ENCODE data around the gene RAC3.

Gene RAC3

DNA sequence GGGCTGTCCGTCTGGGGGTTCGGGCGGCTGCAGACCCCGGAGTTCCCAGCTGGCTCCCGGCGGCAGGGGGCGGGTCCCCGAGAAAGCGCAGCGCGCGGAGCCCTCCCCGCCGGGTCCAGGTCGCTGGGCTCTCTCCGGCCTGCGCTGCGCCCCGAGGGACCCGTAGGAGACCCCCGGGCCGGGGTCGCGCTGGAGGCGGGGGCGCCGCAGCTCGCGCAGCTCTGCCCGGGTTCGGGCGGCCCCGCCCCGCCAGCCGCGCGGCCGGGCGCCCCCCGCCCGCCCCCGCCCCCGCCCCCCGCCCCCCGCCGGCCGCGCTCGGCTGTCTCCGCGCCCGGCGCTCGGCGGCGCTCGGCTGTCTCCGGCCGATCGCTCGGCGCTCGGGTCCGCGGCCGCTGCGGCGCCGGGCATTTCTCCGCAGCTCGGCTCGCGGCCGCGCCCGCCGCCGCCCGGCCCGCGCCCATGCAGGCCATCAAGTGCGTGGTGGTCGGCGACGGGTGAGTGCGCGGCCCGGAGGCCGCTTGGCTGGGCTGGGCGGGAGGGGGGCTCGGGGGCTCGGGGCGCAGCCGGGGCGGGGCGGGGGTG lies at the start of gene RAC3:
Gene RAC3 (plus strand): TSS at position 376 of the 582 bp plus-strand sequence. CDS start 84 bp downstream, at position 460.
- no peak for DNase-seq (ENCODE audit: low read depth in 2 of 2)

DNA sequence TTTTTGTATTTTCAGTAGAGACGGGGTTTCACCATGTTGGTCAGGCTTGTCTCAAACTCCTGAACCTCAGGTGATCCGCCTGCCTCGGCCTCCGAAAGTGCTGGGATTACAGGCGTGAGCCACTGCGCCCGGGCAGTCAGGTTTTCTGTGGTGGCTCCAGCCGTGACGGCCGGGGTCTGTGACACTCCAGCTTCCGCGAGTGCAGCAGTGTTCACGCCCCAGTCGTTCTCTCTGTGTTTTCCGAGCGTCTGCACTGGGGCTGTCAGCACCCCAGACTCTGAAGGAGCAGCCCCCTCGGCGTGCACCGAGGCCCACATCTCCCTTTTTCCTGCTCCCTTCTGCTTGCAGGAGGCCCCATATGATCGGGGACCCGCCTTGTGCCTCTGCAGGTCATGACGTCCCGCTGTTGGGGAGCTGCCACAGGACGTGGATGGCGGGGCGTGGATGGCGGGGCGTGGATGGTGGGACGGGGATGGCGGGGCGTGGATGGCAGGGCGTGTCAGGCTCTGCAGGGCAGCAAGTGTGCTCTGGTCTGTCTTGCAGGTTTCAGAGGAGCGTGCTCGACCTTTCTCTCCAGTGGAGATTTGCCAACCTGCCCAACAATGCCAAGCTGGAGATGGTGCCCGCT lies 48.4 kb upstream of the RAC3 start:
- DNase-seq (ENCODE audit: low read depth in 2 of 2) = no peak

DNA sequence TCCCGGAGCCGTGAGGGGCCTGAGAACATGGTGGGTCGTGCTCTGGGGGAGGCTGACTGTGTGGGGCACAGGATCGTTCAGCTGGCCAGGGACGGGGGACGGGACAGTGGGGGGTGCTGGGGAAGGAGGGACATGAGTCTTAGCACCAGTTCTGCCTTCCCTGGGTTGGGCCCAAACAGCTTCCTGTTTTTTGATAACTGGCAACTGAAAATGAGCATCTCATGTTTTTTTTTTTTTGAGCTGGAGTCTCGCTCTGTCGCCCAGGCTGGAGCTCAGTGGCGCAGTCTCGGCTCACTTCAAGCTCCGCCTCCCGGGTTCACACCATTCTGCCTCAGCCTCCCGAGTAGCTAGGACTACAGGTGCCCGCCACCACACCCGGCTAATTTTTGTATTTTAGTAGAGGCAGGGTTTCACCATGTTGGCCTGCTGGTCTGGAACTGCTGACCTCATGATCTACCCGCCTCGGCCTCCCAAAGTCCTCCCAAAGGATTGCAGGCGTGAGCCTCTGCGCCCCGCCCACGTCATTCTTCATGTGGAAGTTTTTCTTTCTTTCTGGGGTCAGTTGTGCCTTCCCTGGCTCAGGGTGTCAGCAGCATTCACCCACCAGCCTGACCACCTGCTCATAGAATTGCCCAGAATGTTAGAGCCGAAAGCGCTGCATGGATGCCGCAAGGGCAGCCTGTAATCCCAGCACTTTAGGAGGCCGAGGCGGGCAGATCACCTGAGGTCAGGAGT lies 47.7 kb upstream of the RAC3 start:
- DNase-seq (ENCODE audit: low read depth in 2 of 2) = no peak

DNA sequence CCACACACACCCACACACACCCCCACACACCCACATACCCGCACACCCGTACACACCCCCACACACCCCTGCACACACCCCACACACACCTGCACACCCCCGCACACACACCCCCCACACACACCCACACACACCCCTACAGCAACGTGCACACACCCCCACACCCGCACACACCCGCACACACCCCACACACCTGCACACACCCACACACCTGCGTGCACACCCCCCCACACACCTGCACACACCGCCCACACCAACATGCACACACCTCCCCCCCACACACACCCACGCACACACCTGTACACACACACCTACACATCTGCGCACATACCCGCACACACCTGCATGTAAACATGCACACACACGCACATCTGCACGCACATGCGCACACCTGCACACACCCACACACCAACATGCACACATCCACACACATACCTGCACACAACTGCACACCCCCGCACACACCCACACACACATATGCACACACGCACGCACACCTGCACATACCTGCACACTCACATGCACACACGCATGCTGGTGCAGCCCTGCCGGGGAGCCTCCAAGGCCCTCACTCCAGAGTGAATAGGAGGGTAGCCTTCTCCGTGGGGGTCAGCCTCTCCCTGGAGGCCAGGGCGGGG lies 46.6 kb upstream of the RAC3 start:
- no peak for DNase-seq (ENCODE audit: low read depth in 2 of 2)

DNA sequence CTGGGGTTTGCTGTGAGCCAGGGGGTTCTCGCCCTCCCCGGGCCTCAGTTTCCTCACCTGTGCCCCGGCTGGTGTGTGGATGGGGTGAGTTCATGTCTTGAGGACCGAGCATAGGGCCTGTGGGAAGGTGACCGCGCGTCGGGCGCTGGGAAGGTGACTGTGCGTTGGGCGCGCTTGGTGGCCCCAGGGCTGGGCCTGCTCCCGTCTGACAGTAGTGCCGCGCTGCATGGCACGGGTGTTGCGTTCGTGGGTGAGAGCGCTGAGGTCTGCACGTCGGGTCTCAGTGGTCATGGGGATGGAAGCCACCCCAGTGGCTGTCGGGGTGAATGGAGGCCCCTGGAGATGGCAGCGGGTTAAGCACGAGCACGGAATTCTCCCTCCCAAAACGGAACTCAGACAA lies 44.9 kb upstream of the RAC3 start:
- no peak for DNase-seq (ENCODE audit: low read depth in 2 of 2)

DNA sequence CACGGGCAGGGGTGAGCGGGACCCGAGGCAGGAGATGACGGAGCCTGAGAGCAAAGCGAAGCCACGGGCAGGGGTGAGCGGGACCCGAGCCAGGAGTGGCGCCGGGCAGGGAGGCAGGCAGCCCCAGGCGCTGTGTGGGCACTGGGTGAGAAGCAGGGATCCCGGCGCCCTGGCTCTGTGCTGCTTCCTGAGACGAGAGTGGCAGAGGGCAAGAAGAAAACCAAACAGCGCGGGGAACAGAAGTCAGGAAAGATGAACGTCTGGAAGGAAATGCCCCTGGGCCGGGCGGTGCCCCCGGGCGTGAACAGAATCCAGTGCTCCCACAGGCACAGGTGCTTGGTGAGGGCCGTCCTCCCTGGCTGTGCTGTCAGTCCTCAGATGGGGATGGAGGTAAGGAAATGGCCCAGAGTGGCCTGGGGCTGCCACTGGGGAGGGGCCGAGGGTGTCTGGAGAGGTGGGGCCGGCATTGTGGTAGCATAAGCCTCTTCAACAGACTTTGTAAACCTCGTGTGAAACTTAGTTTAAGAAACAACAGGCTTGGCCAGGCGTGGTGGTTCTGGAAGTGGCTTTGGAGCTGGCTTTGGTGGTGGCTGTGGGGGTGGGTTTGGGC lies 44.2 kb upstream of the RAC3 start:
- DNase-seq (ENCODE audit: low read depth in 2 of 2) = no peak

DNA sequence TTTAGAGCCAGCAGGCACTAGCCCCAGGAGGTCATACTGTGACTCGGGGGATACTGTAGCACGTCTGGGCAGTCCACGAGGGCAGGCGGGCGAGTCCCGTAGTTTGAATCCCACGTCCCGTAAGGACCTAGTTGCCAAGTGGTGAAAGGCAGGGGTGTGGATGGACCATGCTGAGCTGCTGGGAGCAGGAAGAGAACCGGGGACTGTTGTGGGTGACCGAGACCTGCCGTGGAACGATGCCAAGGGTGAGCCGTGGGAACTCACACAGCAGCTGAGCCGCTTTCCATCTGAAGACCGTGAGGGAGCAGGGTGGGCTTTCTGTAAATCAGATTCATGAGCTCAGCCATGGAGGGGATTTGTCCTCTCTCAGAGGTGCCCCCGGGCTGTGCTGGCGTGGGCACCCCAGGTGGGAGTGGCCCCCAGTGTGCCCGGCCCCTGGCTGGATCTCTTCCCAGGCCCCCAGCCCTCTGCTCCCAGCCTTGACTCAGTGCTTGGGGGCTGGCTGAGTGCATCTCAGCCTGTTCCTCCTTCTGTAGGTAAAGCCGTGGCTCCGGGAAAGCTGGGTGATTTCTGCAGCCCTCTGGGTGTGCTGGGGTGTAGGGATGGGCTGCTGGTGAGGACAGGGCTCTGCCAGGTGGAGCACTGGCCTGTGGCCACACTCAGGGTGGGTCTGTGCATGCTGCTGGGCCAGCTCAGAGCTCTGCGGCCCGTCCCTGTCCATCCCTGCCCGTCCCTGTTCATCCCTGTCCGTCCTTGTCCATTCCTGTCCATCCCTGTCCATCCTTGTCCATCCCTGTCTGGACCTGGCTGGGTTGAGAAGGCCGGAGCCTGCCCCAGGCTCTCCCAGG lies 40.4 kb upstream of the RAC3 start:
- DNase-seq (ENCODE audit: low read depth in 2 of 2) = no peak

DNA sequence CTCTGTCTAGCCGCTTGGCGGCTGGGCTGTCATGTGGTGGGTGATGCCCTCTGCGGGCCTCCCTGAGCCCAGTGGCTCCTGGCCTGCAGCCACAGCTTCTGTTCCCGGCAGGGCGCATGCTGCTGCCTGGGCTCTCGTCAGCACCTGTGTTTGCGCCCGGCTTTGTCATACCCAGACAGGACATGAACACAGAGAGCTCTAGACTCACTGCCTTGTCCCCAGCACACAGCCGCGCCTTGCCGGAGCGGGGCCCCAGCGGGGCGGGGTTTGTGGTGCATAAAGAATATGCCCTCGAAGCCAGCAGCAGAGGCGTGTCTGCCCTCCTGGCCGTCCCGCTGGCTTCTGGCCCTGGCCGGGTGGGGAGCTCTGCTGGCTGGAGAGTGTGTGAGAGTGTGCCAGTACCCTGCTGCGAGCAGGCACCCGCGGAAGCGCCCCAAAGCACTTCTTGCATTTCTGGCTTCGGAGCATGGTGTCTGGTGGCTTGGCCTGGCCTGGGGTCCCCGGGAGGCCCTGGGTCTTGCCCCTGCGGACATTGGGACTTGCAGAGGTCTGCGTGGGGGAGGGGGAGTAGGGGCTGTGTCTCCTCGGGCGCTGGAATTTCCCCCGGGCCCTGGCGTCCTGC lies 39.7 kb upstream of the RAC3 start:
- no peak for DNase-seq (ENCODE audit: low read depth in 2 of 2)

DNA sequence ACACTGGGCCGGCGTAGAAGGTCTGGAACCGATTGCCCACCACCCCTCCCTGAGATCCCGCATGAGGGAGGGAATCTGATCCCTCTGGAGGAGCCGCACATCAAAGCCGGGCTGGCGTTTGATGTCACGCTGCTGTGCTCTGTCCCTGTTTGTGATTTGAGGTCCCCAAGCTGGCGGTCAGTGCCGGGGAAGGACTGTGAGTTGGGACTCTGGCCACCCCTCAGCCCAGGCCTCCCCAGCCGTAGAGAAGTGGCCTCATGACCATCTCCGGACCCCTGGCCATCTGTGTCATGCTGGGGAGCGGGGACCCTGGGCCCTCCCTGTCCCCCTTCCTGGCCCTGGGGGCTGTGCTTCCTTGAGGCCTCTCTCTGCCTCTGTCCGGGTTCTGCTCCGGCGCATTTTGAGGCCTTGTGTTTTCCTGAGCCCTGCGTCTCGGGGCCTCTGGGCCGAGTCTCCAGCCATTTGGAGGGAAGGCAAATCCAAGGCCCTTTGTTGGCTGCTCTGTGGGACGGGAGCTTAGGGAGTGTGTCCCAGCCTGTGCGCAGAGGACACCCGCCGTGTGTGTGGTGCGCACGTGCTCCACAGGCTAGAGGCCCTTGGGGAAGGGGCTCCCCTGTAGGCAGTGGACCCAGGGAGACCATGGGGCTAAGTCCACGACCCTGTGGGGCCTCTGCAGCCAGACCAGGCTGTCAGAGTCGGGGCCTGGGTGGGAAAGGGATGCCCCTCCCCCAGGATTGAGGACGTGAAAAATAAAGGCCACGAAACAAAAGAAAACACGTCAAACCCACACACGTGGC lies 39.0 kb upstream of the RAC3 start:
- DNase-seq (ENCODE audit: low read depth in 2 of 2) = no peak

DNA sequence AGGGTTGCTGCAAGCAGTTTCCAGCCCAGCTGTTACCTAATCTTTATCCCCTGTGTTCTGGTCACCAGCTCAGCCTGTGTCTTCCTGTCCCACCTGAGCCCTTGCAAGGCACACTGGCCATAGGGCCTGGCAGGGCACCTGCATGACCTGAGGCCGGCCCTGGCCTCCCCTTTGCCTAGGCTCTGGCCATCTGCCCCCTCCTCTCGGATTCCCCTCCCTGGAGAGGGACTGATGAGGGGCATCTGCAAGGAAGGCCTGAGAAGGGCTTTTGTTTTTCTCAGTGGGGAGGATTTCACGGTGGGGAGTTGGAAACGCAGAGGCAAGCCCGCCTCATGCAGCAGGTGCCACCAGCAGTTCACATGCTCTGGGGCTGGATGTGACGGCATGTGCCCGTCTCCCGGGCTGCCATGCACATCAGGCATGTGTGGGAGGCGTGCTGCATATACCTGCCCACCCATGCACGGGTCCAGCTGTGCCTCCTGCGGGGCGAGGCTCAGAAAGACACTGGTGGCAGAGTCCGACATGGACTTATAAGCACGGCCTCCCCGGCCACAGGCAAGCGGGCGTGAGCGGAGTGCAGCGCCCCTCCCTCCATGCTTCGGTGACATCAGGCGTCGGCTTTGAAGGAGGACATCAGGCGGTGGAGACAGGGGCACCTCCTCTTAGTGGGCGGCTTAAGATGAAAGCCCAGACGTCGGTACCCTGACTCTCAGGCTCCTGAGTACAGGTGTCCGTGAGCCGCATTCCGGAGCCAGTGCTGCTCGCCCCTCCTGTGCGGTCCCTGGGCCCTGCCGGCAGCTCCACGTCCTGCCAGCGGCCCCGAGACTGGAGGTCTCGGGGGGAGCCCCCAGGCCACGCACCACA lies 37.5 kb upstream of the RAC3 start:
- DNase-seq (ENCODE audit: low read depth in 2 of 2) = no peak

DNA sequence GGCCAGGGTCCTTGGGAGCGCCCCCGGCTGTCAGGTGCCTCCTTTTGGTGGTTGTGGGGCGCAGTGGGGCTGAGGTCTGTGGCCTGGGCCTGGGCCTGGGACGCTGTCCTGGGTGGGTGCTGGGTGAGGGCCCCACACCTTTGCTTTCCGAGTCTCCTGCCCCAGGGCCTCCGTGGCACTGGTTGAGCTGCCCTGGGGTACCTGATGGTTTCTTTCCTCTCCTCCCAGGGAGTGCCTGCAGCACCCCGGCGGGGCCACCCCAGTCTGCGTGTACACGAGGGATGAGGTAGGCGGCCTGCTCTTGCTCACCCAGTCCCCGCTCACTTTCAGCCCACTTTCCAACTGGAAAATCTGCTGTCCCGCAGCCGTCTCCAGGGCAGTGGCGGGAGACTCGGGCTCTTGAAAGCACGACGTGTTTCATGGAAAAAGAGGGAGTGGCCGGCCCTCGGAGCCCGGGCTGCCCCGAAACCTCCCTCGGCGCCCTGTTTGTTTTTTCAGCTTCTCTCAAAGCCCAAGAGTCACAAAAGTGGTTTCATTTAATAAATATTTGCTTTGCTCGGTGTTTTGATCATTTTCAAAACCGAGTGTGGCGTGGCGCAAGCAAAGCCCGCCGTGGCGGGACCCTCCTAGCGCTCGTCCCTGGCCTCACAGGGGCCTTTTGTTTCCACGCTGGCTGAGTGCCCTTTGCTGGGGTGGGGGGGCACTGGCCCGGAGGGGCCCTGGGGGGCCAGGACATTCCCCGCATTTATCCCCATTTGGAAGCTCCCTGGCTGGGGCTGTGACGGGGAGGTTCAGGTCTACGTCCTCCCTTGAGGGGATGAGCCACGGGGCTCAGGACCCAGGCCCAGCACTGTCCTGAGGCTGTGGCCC lies 36.6 kb upstream of the RAC3 start:
- no peak for DNase-seq (ENCODE audit: low read depth in 2 of 2)

DNA sequence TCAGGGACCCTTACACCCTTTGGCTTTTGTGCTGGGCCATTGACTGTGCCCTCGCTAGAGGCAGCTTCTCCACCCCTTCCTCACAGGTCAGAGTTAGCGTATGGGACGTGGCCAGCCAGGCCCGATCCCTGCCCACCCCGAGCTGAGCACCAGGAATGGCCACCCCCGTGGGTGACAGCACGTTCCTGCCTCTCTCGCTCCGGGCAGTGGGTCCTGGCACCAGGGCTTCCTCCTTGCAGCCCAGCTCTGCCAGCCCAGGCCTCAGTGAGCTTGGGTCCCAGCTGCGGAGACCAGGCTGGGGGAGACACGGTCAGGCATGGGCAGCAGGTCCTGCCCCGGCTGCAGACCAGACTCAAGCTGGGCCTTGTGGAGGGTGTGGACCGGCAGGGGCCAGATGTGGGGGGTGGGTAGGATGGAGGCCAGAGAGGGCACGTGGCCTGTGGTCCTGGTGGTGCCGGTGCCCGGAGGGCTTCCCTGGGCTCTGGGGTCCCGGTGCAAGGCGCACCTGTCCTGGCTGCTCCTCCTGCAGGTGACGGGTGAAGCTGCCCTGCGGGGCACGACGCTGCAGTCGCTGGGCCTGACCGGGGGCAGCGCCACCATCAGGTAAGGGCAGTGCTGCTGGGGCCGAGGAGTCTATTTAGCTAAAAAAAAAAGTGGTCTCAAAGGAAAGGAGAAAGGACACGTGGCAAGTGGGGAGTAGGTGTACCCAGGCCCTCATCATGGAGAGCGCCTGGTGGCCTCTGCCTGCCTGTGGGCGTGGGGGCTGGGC lies 35.8 kb upstream of the RAC3 start:
- DNase-seq (ENCODE audit: low read depth in 2 of 2) = no peak

DNA sequence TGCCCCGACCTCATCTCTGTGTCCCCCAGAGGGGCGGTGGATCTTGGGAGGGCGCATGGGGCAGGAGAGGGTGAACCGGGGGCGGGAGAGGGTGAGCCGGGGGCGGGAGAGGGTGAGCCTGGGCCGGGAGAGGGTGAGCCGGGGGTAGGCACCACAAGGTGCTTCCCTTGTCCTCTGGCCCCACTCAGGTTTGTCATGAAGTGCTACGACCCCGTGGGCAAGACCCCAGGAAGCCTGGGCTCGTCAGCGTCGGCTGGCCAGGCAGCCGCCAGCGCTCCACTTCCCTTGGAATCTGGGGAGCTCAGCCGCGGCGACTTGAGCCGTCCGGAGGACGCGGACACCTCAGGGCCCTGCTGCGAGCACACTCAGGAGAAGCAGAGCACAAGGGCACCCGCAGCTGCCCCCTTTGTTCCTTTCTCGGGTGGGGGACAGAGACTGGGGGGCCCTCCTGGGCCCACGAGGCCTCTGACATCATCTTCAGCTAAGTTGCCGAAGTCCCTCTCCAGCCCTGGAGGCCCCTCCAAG lies 35.2 kb upstream of the RAC3 start:
- no peak for DNase-seq (ENCODE audit: low read depth in 2 of 2)

DNA sequence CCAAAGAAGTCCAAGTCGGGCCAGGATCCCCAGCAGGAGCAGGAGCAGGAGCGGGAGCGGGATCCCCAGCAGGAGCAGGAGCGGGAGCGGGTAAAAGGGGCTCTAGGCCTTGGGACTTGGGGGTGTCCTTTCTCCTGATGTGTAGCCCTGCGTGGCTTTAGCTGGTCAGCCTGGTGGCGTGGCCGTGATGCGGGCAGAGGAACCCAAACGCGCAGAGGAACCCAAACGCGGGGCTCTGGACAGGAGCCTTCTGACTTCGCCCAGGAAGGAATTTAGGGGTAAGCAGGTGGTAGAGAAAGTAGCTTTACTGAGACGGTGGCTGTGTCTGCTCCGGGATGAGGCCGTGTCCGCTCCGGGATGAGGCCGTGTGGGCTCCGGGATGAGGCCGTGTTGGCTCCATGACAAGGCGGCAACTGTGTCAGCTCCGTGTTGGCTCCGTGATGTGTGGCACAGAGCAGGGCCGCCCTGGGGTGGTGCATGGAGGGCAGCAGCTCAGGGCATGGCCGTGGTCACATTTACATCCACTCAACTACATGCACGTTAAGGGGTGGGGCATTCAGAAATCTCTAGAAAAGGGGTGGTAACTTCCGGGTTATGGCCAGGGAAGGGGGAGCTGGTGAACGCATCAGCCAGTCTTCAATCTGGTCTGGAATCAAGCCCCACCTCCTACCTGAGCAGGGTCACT lies 34.6 kb upstream of the RAC3 start:
- no peak for DNase-seq (ENCODE audit: low read depth in 2 of 2)

DNA sequence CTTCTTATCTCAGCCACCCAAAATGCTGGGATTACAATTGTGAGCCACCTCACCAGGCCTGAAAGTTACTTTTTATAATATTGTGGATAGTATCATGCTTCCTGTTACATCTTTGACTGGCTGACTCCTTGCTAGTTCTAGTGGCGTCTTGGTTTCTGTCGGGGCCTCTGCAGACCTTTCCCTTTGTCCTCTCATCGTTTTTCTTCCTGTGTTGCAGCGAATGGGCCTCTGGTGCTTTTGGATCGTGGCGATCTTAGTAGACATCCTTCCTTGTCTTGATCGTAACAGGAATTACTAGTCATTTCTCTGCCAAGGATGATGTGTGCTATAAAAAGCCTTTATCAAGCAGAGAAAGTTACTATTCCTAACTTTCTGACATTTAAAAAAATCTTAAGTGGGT lies 33.3 kb upstream of the RAC3 start:
- no peak for DNase-seq (ENCODE audit: low read depth in 2 of 2)

DNA sequence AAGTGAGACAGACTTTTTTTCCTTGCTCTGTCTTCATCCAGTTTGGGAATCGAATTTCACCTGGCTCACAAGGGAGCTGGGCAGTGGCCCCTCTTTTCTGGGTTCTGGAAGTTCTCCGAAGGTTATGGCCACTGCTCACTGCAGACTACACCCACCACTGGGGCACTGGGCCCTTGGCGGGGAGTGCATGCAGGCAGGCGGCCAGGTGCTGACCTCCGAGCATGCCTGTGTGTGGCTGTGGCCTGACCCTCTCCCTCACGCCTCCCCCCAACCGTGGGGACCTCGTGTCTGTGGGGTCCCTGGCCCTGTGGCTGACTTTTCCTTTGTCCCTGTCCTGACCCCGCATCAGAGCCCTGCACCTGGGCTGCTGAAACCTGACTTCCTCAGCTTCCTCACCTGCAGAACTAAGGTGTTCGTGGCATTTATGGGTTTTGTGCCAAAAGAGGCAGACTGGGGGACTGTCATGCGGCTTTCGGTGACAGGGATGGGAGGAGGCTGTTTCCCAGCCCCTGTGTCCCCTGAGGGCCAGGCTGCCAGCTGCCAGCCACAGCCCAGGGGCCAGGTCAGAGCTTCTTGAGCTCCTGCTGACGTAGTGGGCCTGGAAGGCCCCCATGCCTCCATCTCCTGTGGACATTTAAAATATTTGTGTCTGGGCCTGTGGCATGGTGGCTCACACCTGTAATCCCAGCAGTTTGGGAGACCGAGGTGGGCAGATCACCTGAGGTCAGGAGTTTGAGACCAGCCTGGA lies 32.6 kb upstream of the RAC3 start:
- DNase-seq (ENCODE audit: low read depth in 2 of 2) = no peak
